Bronchial epithelial cell (primary cell): Measurements from ENCODE around the gene PLCL1. TPM values are rescaled to one million over a fixed set of nuclear protein-coding genes. Genes with fewer than 3 reads are reported as not detected.
"Not testable (repeated sequence)": the region's sequence is repeated elsewhere in the genome, so short reads cannot be mapped to it uniquely, and the experiment has no call there.

Experiments
- DNase-seq: peaks from one replicate; pipeline ENCODE4 v3.0.0-alpha.2; 2010; ENCODE audit warnings: low read depth
- FAIRE-seq: peaks from 2 replicates; lab custom pipeline; 2011; peaks lifted over from hg19 to GRCh38; lab: Jason Lieb, UNC
- H3K27me3 ChIP-seq: 2 replicates; pipeline ENCODE4 v1.5.1; 2011; ENCODE audit warnings: low read length; ENCODE audit not compliant: control insufficient read depth, insufficient read depth
- H3K36me3 ChIP-seq: 2 replicates; pipeline ENCODE4 v1.5.1; 2011; ENCODE audit warnings: low read length; ENCODE audit not compliant: control insufficient read depth, insufficient read depth
- H3K4me3 ChIP-seq: 2 replicates; pipeline ENCODE4 v1.5.1; 2011; ENCODE audit warnings: mild to moderate bottlenecking, low read depth, low read length, control low read depth
- CTCF ChIP-seq: IDR thresholded peaks from 2 replicates; pipeline ENCODE4 v1.5.1; 2011; ENCODE audit warnings: mild to moderate bottlenecking, moderate library complexity, low read length, control low read depth, inconsistent platforms; ENCODE audit not compliant: insufficient read depth, severe bottlenecking
- total RNA-seq: library from RNA; depleted of rRNA; stranded (reverse); fragments of >200 nt; gene quantifications from 2 replicates; pipeline ENCODE4 v1.2.1, GENCODE V29; 2014

PLCL1 gene
- total RNA-seq, 1 donor from 2014 or later, result not detected

GRCh38 chr2:197828464-197829135, 24.2 kb downstream of the PLCL1 start:
- Histone ChIP-seq H3K36me3 (no peaks in the 10 kb centered on the region), H3K27me3 (no peaks in the 10 kb centered on the region), H3K4me3 (no peak overlapping the region)
- DNase-seq (no peak), FAIRE-seq (no peak)
- no peak for TF ChIP-seq CTCF

DNA sequence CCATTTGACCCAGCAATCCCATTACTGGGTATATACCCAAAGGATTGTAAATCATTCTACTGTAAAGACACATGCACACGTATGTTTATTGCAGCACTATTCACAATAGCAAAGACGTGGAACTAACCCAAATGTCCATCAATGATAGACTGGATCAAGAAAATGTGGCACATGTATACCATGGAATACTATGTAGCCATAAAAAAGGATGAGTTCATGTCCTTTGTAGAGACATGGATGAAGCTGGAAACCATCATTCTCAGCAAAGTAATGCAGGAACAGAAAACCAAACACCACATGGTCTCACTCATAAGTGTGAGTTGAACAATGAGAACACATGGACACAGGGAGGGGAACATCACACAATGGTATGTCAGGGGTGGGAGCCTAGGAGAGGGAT, 30.4 kb downstream of the PLCL1 start:
- H3K4me3 ChIP-seq, DNase-seq, H3K36me3 ChIP-seq, H3K27me3 ChIP-seq, FAIRE-seq: not testable (repeated sequence)

- Histone ChIP-seq H3K36me3 (no peaks in the 10 kb centered on the region), H3K27me3 (no peaks in the 10 kb centered on the region), H3K4me3 (no peak overlapping the region)
- TF ChIP-seq CTCF, result no peak
- no peak for DNase-seq
- FAIRE-seq, result no peak
Measured at GRCh38 chr2:197835293-197835692, 30.9 kb downstream of the PLCL1 start.

DNA sequence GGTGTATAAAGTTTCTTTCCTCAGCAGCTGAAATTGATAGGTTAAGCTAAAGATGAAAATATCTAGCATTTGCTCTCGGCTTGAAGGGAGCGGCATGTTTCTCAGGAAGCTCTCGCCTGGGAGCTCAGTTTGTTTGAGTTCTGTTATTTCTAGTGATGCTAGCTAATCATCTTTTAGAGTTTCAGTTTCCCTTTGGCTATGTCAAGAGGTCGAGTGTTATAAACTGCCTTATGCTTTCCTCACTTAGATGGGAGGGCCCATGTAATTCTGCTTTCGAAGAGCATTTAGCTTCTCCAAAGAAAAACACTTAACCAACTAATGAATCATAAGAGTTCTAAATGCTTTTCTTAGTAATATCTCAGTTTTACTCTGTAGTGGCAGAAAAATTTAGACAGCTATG, 33.6 kb downstream of the PLCL1 start:
- H3K4me3 ChIP-seq, result no peak overlapping the region
- H3K27me3 ChIP-seq, result no peaks in the 10 kb centered on the region
- TF ChIP-seq CTCF, result no peak
- H3K36me3 ChIP-seq, result no peaks in the 10 kb centered on the region
- no peak for DNase-seq
- FAIRE-seq, result no peak

- Histone ChIP-seq H3K27me3 (no peaks in the 10 kb centered on the region), H3K36me3 (no peaks in the 10 kb centered on the region), H3K4me3 (no peak overlapping the region)
- FAIRE-seq (no peak), DNase-seq (no peak)
- no peak for TF ChIP-seq CTCF
Measured at GRCh38 chr2:197838579-197838978, 34.2 kb downstream of the PLCL1 start.

- no peak for TF ChIP-seq CTCF
- Histone ChIP-seq H3K4me3 (no peak overlapping the region), H3K27me3 (no peaks in the 10 kb centered on the region), H3K36me3 (no peaks in the 10 kb centered on the region)
- FAIRE-seq (no peak), DNase-seq (no peak)
Measured at GRCh38 chr2:197839327-197839726, 34.9 kb downstream of the PLCL1 start.
